CD4-positive, alpha-beta T cell (primary cell): Measurements from ENCODE around the gene COPZ1. TPM values are rescaled to one million over a fixed set of nuclear protein-coding genes. Genes with fewer than 3 reads are reported as not detected.

Experiments used
- ATAC-seq: fragments of 200-7000 bp; cut with Tn5 transposase; one replicate; pipeline ENCODE4 v1.10.0; 2022; ENCODE audit warnings: mild to moderate bottlenecking; ENCODE audit not compliant: poor library complexity
- CTCF ChIA-PET: fragments of 350-600 bp; sonication (Branson Sonifier 250); formaldehyde crosslinking; loops from one replicate; lab custom pipeline; 2021; ENCODE audit warnings: antibody characterized with exemption, inconsistent platforms; lab: Charles Lee
- POLR2A ChIA-PET: fragments of 350-600 bp; sonication (Branson Sonifier 250); formaldehyde crosslinking; loops from one replicate; lab custom pipeline; 2021; ENCODE audit warnings: antibody characterized with exemption, inconsistent platforms; lab: Charles Lee
- DNase-seq, 14 experiments: peaks; one replicate each; pipeline ENCODE4 v3.0.0-alpha.2; 2013 to 2020; ENCODE audit warnings: mixed read lengths in 2 of 14
- H3K27ac ChIP-seq, 2 donors: one replicate each; pipeline versions ENCODE4 v1.5.1 to v1.7.0; 2013; ENCODE audit warnings: low read length in 2 of 2, low read depth in 1 of 2, mild to moderate bottlenecking in 1 of 2
- H3K27me3 ChIP-seq, 2 experiments: 1 replicate in 1 of 2; 2 replicates in 1 of 2; pipeline versions ENCODE4 v1.6.1 to v1.7.0; 2013; ENCODE audit warnings: low read length in 2 of 2, control low read depth in 1 of 2, mild to moderate bottlenecking in 1 of 2, moderate library complexity in 1 of 2; ENCODE audit not compliant: insufficient read depth in 2 of 2, control insufficient read depth in 1 of 2
- H3K36me3 ChIP-seq: one replicate; pipeline ENCODE4 v1.6.1; 2013; ENCODE audit warnings: low read length, control low read depth; ENCODE audit not compliant: insufficient read depth
- H3K4me1 ChIP-seq: one replicate; pipeline ENCODE4 v1.6.1; 2013; ENCODE audit warnings: low read length, control low read depth; ENCODE audit not compliant: insufficient read depth
- H3K4me3 ChIP-seq: one replicate; pipeline ENCODE4 v1.5.1; 2013; ENCODE audit warnings: mild to moderate bottlenecking, low read length, moderate library complexity
- H3K9me3 ChIP-seq, 2 experiments: 1 replicate in 1 of 2; 2 replicates in 1 of 2; pipeline versions ENCODE4 v1.6.1 to v1.7.0; 2013; ENCODE audit warnings: low read length in 2 of 2, mild to moderate bottlenecking in 2 of 2, control low read depth in 1 of 2, moderate library complexity in 1 of 2; ENCODE audit not compliant: control insufficient read depth in 1 of 2, insufficient read depth in 1 of 2
- H3K27ac Mint-ChIP-seq: one replicate; pipeline ENCODE4 v1.8.0; 2020; ENCODE audit warnings: mixed read lengths
- H3K27me3 Mint-ChIP-seq: one replicate; pipeline ENCODE4 v1.8.0; 2021; ENCODE audit warnings: mixed read lengths
- H3K36me3 Mint-ChIP-seq: one replicate; pipeline ENCODE4 v1.8.0; 2021; ENCODE audit warnings: low read depth, mixed read lengths
- H3K4me1 Mint-ChIP-seq: one replicate; pipeline ENCODE4 v1.8.0; 2021; ENCODE audit warnings: low read depth, mixed read lengths
- H3K4me3 Mint-ChIP-seq: one replicate; pipeline ENCODE4 v1.8.0; 2020; ENCODE audit warnings: mild to moderate bottlenecking, mixed read lengths
- H3K9me3 Mint-ChIP-seq: one replicate; pipeline ENCODE4 v1.8.0; 2020; ENCODE audit warnings: mixed read lengths
- intact Hi-C, 2 experiments: fragments of 100-400 bp; cut with DNase I in 1 of 2; cut with micrococcal nuclease in 1 of 2; formaldehyde crosslinking; loops; one replicate each; pipeline versions ENCODE4 v1.15.1 to v1.9.0; 2023 to 2025; cut with DNase I, micrococcal nuclease
- total RNA-seq, 174 experiments: library from RNA in 2 of 174; stranded (reverse) in 2 of 174; gene quantifications; one replicate each; pipeline ENCODE4 v1.2.3 and lab custom pipeline; 2021 to 2026
- TF ChIP-seq, protein P1 (sequence below): fragments of 200-600 bp; IDR thresholded peaks from one replicate; pipeline ENCODE4 v1.8.0; 2022; ENCODE audit warnings: antibody characterized with exemption, mild to moderate bottlenecking

Gene COPZ1
- total RNA-seq, 2 experiments from 2014 or later = 31.2 to 33.9 TPM

DNA sequence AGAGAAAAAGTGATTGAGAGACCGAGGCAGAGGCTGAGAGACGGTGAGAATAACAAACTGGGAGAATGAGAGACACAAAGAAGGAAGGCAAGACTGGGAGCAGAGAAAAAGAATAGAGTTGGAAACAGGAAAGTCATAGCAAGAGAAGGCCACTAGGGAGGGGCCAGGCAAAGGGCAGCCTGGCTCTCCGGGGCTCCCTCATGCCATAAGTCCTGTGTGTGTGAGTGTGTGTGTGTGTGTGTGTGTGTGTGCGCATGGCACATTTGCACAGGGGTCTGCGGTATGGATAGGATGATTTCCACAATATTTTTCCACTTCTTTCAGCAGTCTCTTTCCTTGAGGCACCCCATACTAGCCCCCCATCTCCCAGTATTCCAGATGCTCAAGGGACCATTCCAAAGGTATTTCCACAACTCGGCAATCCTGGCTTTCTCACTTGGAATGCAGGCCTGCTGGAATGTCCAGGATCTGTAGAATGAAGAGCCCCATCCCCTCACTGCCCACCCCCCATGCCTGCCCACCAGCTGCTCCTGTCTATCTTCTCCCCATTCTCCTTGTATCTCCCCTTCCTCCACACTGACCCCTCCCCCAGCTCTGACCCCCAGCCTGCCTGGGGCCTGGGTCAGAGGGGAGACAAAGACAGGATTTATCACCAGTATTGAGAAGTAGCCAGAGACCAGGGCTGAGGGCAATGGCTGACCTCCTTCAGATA, 30.3 kb downstream of the COPZ1 start:
- intact Hi-C loops = no loop called here
- Histone ChIP-seq H3K4me3 (no peak overlapping the region), H3K27ac (no peak overlapping the region), H3K36me3 (peaks cover 13% of the 10 kb centered on the region), H3K27me3 (no peaks in the 10 kb centered on the region), H3K4me1 (peaks cover 40% of the 10 kb centered on the region), H3K9me3 (no peaks in the 10 kb centered on the region)
- Mint-ChIP-seq H3K27ac (peak overlapping the region; percentile 7), H3K4me3 (peak overlapping the region; percentile 8), H3K27me3 (no peaks in the 10 kb centered on the region), H3K4me1 (peaks cover 18% of the 10 kb centered on the region), H3K36me3 (peaks cover 24% of the 10 kb centered on the region), H3K9me3 (no peaks in the 10 kb centered on the region)
- CTCF ChIA-PET = no interaction called here
- TF ChIP-seq, protein P1, sequence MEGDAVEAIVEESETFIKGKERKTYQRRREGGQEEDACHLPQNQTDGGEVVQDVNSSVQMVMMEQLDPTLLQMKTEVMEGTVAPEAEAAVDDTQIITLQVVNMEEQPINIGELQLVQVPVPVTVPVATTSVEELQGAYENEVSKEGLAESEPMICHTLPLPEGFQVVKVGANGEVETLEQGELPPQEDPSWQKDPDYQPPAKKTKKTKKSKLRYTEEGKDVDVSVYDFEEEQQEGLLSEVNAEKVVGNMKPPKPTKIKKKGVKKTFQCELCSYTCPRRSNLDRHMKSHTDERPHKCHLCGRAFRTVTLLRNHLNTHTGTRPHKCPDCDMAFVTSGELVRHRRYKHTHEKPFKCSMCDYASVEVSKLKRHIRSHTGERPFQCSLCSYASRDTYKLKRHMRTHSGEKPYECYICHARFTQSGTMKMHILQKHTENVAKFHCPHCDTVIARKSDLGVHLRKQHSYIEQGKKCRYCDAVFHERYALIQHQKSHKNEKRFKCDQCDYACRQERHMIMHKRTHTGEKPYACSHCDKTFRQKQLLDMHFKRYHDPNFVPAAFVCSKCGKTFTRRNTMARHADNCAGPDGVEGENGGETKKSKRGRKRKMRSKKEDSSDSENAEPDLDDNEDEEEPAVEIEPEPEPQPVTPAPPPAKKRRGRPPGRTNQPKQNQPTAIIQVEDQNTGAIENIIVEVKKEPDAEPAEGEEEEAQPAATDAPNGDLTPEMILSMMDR = no peak
- DNase-seq = no peak
- POLR2A ChIA-PET = no interaction called here
- no peak for ATAC-seq

DNA sequence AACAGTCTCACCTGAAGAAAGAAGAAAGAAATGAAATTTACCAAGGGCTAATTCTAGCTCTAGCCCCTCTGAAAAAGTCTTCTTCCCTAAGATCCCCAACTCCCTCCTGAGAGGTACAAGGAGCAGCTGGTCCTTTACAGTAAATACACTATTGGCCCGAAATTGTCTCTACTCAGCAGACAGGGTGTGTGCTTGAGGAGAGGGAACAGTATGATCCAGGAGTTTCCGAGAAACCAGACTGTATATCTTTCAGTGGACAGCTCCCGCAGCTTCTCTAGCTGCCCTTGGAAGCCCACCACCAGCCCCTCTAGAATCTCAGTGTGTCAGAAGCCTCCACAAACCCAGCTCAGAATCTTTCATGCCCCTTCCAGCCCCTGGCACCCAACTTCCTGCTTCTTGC, 31.3 kb downstream of the COPZ1 start:
- Mint-ChIP-seq H3K4me3 (peak overlapping the region; percentile 8), H3K4me1 (peaks cover 23% of the 10 kb centered on the region), H3K36me3 (peaks cover 14% of the 10 kb centered on the region), H3K27ac (peak overlapping the region; percentile 7), H3K9me3 (no peaks in the 10 kb centered on the region), H3K27me3 (no peaks in the 10 kb centered on the region)
- TF ChIP-seq, protein P1 = no peak
- H3K4me1 ChIP-seq = peaks cover 46% of the 10 kb centered on the region
- ChIA-PET POLR2A (no interaction called here), CTCF (interaction anchor here (1.8 to 3.3 kb wide), 2 partner anchors 19 to 23 kb away, joined by 5 to 23 read pairs; no protein-coding TSS in a partner anchor)
- DNase-seq = no peak
- no peaks in the 10 kb centered on the region for H3K9me3 ChIP-seq
- no peak overlapping the region for H3K27ac ChIP-seq
- intact Hi-C loops = no loop called here
- no peak for ATAC-seq
- H3K27me3 ChIP-seq = no peaks in the 10 kb centered on the region
- H3K36me3 ChIP-seq = peaks cover 4% of the 10 kb centered on the region
- no peak overlapping the region for H3K4me3 ChIP-seq

GRCh38 chr12:54356951-54357356, 32.0 kb downstream of the COPZ1 start:
- intact Hi-C loops = no loop called here
- H3K9me3 ChIP-seq = no peaks in the 10 kb centered on the region
- H3K9me3 Mint-ChIP-seq = no peaks in the 10 kb centered on the region
- peaks cover 39% of the 10 kb centered on the region for H3K4me1 ChIP-seq
- peaks cover 16% of the 10 kb centered on the region for H3K4me1 Mint-ChIP-seq
- no peak overlapping the region for H3K27ac Mint-ChIP-seq
- ATAC-seq (no peak), DNase-seq (no peak)
- no peak overlapping the region for H3K4me3 Mint-ChIP-seq
- no peaks in the 10 kb centered on the region for H3K36me3 ChIP-seq
- ChIA-PET CTCF (interaction anchor here (1.1 to 3.3 kb wide), 3 partner anchors 12 to 23 kb away, joined by 5 to 23 read pairs (median 5); no protein-coding TSS in a partner anchor), POLR2A (interaction anchor here (1.6 to 3.4 kb wide), 2 partner anchors 32 to 76 kb away, joined by 7 to 82 read pairs; partner anchors contain the start of genes CBX5, COPZ1 and HNRNPA1)
- H3K27me3 Mint-ChIP-seq = no peaks in the 10 kb centered on the region
- TF ChIP-seq, protein P1 = no peak
- no peaks in the 10 kb centered on the region for H3K27me3 ChIP-seq
- peaks cover 7% of the 10 kb centered on the region for H3K36me3 Mint-ChIP-seq
- no peak overlapping the region for H3K27ac ChIP-seq
- no peak overlapping the region for H3K4me3 ChIP-seq
